Endometrial microvascular endothelial cells (primary cell): ENCODE results near the gene USP24. TPM values are rescaled to one million over a fixed set of nuclear protein-coding genes. Genes with fewer than 3 reads are reported as not detected.
"Not testable (repeated sequence)": the region's sequence is repeated elsewhere in the genome, so short reads cannot be mapped to it uniquely, and the experiment has no call there.

Source experiments
- in situ Hi-C: cut with HindIII; loops from 2 replicates; pipeline ENCODE4 v1.10.0; 2017; ENCODE audit warnings: low sequenced_read_pairs, low pct_unique_long_range_greater_than_20kb; ENCODE audit errors: inconsistent ontology term
- total RNA-seq: library from RNA; depleted of rRNA; stranded (reverse); fragments of >200 nt; gene quantifications from one replicate; pipeline ENCODE4 v1.2.3, GENCODE V29; 2015; ENCODE audit errors: inconsistent ontology term

USP24 gene
- total RNA-seq, 1 donor from 2014 or later = 22.5 TPM

DNA sequence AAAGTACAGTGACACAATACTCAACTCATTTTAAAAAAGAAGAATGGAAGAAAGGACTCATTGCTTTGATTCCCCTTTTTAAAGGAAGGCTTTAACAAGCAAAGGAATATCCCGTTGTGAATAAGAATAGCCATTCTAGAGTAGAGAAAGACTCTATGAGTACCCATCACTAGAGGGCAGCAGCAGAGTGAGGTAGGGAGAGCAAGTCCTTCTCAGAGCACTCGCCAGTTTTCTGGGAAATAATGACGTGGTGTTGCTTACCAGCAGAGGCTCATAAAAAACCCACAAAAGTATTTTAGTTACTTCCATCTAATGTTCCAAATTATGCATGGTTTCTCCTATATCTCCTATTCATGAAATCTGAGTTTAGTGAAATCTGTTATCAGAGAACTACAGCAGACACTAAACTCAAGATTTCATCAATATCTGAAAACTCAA, 74.6 kb downstream of the USP24 start:
- in situ Hi-C loops = no loop called here

DNA sequence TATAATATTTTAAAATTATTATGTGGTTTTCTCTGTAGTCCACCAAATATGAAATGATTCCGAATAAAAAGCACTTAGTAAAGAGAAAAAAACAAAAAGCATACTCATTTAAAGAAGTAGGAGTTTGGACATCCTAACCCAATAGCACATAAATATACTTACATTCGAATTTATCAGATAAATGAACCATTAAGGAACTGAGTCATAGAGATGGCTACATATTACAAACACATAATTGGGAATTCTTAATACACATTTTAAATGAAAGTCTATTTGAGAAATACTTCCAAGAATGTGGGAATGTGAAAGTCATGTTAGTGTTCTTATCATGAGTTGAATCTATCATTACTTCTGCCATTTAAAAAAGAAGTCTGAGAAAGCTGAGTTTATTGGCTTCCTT, 75.0 kb downstream of the USP24 start:
- in situ Hi-C loops = no loop called here

DNA sequence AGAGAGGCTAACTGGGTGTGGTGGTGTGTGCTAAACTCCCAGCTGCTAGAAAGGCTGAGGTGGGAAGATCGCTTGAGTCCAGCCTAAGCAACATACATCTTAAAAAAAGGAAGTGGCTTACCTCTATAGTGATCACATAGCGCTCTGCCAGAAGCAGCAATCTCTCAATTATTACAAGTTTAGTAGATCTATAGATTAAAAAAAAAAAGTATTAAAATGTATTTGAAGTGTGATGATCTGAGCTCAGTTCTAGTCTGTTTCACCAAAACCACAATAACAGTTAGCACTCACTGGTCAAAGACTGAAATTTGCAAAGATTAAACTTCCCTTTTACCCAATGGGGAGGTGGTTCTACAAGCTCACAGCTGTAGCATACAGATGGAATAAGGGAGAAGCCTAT, 76.3 kb downstream of the USP24 start:
- in situ Hi-C loops = no loop called here

DNA sequence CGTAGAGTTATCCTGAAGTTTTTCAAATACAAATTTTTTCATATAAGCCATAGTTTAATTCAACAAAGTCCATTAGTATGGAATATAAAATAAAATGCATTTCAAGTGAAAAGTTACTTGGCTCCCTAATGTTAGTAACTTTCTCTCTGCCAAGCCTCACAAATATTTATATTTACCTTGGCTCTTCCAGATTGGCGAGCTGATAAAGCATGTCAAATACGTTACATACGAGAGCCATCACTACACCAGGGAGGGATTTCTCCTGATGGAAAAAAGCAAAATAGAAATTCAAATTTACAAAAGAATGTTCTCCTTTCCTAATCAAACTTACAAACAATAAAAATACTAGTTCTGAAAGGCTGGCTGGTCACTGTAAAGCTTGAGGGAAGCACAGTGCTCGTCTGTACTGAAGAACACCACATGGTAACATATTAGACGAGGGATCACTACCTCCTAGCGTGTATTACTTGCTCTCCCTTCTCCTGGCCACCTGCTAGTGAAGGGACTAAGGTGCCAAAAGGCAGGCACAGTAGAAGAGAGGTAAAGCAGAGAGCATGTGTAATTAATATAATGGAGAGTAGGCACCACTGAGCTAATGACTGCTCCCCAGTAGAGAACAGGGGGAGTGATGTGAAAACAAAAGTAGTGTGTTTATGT, 80.9 kb downstream of the USP24 start:
- in situ Hi-C loops = no loop called here

DNA sequence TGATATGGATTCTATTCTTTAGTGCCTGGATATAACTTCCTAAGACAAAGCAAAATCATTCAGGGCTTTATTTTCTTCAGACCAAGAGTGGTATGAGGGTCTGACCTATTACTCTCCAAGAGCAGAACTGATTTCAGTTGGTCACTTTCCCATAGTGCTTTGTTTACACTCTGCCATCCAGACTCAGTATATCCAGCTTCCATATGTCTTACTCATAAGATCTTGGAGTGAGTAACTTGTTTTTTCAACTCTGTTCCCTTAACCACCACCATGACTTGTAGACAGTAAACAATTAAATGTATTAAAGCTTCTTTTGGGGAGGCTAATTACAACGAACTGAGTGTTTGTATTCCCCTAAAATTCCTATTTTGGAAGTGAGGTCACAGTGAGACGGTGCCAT, 83.4 kb downstream of the USP24 start:
- in situ Hi-C loops = no loop called here

DNA sequence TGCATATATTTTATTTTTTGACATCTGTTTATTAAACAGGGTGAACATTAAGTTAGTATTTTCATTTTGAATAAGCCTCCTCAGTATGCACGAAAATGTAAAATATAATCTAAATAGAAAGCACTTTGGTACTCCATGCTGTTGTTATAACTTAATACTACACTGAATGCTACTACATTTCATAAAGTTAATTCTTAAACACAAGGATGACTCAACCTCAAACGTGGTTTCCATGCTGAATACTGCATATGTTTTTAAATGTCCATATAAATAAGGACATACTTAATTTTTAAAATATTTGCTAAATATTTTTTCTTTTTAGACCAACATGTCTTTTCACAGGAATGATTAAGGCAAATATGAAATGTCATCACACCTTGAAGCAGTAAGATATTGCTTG, 83.9 kb downstream of the USP24 start:
- in situ Hi-C loops = no loop called here

DNA sequence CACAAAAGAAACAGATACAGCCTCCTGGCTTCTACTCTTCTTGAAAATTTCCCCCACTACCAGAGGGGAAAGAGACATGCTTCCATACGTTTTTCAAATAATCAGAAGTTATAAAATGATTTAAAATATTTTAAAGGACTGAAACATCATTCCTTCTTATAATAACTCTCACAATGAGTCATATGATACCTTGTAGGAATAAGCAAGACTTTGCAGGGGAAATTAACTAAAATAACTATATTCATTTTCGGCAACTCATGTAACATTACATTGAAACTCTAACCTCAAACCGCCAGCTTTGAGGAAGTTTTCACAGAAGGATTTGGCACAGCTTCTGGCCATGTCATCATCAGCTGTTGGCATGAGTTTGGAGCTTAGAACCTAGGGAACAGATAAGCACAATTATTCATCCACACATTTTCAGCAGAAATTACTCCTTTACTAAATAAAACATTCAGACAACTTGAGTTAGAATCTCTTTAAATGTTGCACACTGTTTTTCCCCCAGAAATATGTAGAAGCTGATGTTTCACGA, 85.9 kb downstream of the USP24 start:
- in situ Hi-C loops = no loop called here

DNA sequence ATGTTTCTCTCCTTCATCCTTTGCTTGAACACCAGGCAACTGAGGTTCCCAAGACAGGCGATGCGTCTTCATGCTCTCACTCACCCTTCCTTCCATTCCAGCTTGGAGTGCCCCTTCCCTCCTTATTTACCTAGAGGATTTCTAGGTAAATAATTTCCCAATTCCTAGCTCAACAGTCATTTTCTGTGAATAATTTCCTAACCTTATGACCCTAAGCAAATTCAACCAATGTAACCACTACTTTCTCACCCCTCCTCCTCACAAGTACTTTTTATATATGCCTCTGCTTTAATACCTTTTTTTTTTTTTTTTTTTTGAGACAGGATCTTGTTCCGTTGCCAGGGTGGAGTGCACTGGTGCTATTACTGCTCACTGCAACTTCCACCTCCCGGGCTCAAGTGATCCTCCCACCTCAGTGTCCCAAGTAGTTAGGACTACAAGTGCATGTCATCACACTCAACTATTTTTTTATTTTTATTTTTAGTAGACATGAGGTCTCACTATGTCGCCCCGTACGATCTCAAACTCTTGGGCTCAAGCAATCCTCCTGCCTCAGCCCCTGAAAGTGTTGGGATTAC, 86.7 kb downstream of the USP24 start:
- in situ Hi-C loops = no loop called here

DNA sequence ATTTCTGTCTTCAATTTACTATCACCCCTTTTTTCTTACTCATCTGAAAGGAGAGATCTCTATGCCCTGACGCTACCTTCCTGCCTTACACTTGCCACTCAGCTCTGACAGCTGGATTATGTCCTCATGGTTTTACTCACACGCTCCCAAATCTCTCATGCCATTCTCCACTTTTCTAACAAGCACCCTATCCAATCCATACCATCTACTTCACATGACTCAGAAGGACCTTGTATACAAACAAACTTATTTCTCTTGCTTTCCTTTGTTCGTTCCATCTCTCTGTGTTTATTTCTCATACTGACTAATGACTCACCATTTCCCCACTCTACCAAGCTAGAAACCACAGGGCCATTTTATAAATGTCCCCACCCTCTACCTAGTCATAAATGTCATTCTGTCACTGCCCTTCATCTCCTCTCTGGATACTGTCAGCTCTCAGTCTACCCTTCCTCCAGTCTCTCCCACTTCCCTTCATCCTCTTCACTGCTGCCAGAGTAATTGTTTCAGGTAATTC, 87.3 kb downstream of the USP24 start:
- in situ Hi-C loops = no loop called here

DNA sequence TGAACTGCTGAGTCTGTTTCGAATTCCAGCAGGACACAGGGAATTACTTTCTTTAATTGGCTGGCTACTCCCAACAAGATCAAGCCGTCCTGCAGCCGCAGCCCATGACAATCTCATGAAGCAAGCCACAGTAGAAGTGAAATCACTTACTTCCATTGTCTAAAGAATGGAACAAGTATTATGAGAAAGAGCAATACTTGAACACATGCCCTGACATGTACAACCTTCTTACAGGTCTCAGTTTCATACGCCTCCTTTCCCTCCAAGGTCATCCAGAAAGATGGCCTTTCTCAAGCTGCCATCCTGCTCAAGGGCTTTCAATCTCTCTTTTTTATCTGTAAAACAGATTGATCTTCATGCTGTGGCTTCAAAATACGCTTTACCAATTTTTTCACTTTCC, 90.7 kb downstream of the USP24 start:
- in situ Hi-C loops = no loop called here

DNA sequence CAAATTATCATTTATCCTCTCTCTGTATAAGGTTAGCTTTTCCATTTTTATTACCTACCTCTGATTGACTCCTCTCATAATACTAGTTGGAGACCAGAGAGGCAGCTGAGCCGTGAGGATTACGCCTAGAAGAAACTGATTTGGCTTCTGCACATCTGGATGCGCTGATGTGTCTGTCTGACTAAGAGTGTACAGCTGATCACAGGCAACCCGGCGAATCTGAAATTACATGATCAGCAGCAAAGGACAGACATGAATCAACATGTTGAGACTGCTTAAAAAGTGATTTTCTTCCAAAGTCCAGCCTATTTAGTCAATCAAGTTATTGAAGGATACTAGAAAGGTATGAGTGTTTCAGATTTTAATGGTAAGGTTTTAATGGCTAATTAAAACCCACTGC, 94.6 kb downstream of the USP24 start:
- in situ Hi-C loops = no loop called here

DNA sequence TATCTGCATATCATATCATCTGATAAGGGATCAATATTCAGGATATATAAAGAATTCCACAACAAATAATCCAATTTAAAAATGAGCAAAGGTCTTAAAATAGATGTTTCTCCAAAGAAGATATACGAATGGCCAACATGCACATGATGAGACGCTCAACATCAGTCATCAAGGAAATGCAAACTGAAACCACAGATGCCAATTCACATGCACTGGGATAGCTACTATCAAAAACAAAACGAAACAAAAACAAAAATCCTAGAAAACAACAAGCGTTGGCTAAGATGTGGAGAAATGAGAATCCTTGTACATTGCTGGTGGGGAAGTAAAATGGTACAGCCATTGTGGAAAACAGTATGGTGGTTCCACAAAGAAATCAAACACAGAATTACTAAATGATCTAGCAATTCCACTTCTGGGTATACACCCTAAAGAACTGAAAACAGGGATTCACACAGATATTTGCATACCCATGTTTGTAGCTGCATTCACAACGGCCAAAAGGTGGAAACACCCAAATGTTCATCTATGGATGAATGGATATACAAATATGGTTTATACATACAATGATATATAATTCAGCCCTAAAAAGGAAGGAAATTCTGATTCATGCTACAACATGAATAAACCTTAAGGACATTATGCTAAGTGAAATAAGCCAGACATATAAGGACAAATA, 96.4 kb downstream of the USP24 start:
- in situ Hi-C loops = no loop called here

DNA sequence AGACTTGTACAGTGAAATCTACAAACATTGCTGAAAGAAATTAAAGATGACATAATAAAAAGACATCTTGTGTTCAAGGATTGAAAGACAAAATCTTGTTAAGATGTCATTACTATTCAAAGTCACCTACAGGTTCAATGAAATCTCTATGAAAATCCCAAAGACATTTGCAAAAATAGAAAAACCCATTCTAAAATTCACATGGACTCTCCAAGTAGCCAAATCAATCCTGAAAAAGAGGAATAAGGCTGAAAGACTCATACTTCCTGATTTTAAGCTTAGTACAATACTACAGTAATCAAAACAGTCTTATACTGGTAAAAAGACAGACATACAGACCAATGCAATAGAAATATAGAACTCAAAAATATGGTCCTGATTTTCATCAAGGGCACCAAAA, 97.2 kb downstream of the USP24 start:
- in situ Hi-C loops = no loop called here

DNA sequence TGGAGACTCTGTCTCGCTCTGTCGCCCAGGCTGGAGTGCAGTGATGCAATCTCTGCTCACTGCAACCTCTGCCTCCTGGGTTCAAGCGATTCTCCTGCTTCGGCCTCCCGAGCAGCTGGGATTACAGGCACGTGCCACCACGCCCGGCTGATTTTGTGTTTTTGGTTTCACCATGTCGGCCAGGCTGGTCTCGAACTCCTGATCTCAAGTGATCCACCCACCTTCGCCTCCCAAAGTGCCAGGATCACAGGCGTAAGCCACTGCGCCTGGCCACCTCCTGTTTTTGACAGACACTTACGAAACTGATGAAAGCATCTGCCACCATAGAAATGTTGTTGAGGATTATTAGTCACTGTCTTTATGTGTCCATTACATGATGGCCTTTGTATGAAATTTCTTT, 106.2 kb downstream of the USP24 start:
- in situ Hi-C loops = not testable (repeated sequence)

DNA sequence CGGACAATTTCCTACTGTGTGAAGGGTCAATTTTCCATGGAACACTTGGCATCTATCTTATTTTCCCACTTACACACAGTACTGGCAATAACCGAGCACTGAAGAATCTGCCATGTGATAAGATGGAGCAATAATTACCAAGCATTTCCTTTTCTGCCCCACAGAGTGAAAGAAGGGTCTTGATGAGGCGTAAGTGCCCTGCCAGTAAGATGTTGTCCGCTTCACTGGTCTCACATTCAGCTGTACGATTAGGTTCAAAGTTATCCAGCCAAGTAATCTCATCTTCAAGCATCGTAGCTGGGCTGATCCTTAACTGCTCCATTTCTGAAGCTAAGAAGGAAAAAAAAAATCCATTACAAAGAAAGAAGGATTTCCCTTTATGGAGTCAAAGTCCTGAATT, 108.1 kb downstream of the USP24 start:
- in situ Hi-C loops = no loop called here

DNA sequence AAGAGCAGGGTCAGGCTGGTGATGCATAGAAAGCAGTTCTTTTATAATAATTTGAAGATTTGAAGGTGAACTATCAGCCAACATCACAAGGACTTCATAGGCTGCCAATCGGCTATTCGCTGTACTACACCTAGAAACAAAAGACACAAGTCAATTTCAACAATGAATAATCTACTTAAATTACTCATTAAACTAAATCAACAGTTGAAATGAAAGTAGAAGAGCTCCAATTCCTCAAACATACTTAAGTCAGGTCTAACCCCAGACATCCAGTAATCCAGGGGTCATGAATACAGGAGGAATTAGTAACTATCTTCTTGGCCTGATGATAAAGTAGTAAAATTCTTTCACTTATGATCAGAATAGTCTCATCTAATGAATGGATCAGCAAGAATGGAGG, 111.3 kb downstream of the USP24 start:
- in situ Hi-C loops = no loop called here

DNA sequence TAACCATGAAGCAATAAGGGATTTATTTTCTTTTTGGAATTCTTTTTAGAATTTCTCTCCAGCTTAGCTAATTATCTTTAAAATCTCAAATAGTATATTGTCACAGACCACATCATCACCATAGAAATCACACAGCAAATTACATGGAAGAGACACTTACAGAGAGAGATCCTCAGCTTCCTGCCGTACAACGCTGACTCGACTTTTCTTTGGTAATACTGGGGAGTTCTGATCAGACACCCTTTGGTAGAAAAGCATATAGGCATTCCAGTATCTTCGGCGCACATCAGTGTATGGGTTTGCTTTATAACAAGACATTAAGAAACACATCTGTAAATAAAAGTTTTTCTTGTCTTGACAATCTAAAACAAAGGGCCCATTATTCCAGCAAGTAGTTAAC, 120.1 kb downstream of the USP24 start:
- in situ Hi-C loops = no loop called here

DNA sequence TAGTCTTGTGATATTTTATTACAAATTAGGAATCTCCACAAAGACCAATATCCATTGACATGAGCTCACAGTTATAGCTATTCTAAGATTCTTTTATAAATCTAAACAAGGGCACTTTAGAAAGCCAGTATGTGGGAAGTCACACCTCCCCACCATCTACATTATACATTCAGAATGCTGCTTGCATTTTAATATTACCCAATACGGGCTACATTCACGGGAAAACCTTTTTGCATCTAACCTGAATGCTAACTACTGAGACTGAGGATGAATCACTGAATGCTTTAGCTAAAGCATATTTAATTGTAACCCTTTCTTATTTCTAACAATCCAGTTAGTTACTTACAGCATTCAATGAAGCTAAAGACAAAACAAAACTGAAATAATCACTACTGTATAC, 122.7 kb downstream of the USP24 start:
- in situ Hi-C loops = no loop called here

DNA sequence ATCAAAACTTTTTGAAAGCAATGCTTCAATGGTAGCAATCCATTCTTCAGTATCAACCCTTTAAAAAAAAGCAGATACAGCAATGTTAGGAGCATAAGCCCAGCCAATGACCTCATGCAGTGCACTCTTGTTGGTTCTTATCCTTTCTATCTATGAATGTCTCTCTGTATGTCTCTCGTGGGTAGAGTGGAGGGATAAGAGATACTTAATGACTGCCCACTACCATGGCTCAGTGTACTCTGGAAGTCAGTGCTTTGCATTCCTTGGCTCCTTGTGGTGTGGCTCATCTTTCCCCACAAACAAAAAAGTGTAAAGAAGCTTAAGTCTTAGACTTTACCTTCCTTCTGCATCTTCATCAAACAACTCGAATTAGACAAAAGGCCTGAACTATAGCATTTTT, 125.5 kb downstream of the USP24 start:
- in situ Hi-C loops = no loop called here

DNA sequence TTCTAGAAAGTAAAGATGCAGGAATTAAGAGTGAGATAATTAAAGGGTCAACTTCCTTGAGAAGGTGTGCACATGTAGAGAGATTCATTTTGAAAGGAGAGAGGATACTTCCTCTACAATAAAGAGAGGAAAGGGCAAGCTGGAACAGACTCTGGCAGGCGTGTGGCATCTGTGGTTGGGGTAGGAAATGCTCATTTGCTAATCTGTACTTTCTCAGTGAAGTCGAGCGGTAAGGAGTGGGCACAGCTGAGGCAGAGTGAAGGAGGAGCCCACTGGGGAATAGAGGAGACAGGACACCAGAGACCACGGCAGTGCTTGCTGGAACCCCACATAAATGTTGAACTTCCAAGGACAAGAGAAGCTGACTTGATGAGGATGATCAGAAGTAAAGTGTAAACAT, 126.8 kb downstream of the USP24 start:
- in situ Hi-C loops = no loop called here
